ENCODE data around the gene ALDH2.
"Not testable (repeated sequence)": the region's sequence is repeated elsewhere in the genome, so short reads cannot be mapped to it uniquely, and the experiment has no call there.

The ALDH2 gene

DNA sequence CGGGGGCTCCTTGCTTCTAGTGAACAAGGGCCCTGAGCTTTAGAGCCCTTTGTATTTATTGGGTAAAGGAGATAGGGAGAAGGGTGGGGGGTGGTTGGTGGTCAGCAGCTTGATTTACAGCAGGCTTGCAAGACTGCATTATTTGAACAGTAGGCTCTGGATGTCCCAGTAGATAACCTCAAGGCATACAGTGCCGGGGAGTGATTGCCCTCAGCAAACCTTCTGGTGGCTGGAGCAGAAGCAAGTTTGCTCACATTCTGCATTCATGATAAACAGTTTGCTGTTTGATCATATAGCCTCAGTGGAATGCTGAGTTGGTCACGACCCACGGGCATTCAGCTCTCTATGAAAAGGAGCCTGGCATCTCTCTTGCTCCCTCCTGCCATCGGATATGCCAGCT is 58.8 kb downstream of the ALDH2 start:
- DNase-seq (ENCODE audit: low read depth in 1 of 2, low spot score in 1 of 2): no peak

- no peak for DNase-seq (ENCODE audit: low read depth in 1 of 2, low spot score in 1 of 2)
Observed at GRCh38 chr12:111826316-111826715, 59.6 kb downstream of the ALDH2 start.

DNA sequence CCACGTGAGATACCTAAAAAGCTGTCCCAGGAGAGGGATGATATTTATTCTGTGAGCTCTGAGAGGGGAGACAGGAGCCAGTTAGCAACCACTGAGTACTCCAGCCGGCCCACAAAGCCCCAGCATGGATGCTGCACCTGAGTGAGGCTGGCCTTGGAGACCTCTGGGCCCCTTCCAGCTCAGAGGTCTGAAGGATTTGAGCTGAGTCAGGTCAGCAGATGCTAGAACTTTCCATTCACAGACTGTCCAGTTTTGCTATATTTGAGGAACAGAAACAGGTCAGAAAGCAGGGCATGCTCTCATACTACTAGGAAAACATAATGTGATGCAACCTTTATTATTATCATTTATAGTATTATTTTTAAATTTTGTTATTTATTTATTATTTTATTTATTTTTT is 60.3 kb downstream of the ALDH2 start:
- no peak for DNase-seq (ENCODE audit: low read depth in 1 of 2, low spot score in 1 of 2)

DNA sequence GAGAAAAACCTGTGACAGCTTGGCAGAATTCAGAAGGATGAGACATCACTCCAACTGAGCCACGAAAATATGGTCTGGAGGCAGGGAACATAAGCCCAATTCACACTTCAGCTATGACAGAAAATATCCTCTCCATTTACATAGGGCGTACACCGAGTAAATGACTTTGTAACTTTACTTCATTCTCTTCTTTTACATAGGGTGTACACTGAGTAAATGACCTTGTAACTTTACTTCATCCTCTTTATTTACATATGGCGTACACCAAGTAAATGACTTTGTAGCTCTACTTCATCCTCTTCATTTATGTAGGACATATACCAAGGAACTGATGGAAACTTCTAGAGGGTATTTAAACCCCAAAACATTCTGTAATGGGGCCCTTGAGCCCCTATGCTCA is 61.2 kb downstream of the ALDH2 start:
- DNase-seq (ENCODE audit: low read depth in 1 of 2, low spot score in 1 of 2): no peak

DNA sequence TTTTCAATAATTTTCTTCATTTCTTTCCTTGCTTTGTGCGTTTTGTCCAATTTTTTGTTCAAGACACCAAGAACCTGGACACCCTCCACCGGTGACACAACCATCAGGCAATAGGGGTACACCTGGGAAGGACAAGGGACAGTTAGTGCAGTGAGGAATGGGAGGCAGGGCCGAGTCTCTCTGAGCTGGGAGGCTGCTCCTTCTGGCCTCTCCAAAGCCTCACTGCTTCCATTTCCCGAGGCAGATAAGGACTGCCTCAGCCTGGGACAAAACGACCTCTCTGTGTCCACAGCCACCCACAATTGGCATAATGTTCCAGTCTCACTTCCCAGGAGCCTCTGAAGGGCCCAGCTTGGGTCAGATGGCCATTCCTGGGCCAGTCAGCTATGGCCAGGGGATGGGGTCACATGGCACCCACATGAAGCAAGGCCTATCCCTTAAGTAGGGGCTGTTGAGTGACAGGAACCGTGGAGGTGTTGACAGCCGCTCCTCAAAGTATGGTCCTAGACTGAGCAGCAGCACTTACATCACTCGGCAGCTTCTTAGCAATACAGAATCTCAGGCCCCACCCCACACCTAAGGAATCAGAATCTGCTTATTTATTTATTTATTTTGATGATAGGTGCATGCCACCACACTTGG is 61.7 kb downstream of the ALDH2 start:
- no peak for DNase-seq (ENCODE audit: low read depth in 1 of 2, low spot score in 1 of 2)

DNA sequence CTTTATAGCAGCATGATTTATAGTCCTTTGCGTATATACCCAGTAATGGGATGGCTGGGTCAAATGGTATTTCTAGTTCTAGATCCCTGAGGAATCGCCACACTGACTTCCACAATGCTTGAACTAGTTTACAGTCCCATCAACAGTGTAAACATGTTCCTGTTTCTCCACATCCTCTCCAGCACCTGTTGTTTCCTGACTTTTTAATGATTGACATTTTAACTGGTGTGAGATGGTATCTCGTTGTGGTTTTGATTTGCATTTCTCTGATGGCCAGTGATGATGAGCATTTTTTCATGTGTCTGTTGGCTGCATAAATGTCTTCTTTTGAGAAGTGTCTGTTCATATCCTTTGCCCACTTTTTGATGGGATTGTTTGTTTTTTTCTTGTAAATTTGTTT is 62.9 kb downstream of the ALDH2 start:
- not testable (repeated sequence) for DNase-seq (ENCODE audit: low read depth in 1 of 2, low spot score in 1 of 2)

DNA sequence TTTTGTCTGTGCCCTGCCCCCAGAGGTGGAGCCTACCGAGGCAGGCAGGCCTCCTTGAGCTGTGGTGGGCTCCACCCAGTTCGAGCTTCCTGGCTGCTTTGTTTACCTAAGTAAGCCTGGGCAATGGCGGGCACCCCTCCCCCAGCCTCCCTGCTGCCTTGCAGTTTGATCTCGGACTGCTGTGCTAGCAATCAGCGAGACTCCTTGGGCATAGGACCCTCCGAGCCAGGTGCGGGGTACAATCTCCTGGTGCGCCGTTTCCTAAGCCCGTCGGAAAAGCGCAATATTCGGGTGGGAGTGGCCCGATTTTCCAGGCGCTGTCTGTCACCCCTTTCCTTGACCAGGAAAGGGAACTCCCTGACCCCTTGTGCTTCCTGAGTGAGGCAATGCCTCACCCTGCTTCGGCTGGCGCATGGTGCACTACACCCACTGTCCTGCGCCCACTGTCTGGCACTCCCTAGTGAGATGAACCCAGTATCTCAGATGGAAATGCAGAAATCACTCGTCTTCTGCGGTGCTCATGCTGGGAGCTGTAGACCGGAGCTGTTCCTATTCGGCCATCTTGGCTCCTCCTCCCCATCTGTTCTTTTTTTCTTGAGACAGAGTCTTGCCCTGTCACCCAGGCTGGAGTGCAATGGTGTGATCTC is 68.1 kb downstream of the ALDH2 start:
- not testable (repeated sequence) for DNase-seq (ENCODE audit: low read depth in 1 of 2, low spot score in 1 of 2)

GRCh38 chr12:111835531-111836181 is 68.9 kb downstream of the ALDH2 start:
- DNase-seq (ENCODE audit: low read depth in 1 of 2, low spot score in 1 of 2): not testable (repeated sequence)

DNA sequence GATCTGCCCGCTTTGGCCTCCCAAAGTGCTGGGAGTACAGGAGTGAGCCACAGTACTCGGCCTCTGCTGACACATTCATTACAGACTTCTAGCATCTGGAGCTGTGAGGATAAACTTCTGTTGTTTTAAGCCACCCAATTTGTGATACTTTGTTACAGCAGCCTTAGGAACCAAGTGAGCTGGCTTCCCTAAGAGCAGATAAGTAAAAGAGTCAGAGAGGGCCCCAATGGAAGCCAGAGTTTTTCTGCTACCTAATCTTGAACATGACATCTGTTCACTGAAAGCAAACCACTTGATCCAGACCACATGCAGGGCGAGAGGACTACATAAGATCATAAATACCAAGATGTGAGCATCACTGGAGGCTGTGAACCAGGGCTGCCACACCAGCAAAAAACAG is 71.6 kb downstream of the ALDH2 start:
- DNase-seq (ENCODE audit: low read depth in 1 of 2, low spot score in 1 of 2): no peak

DNA sequence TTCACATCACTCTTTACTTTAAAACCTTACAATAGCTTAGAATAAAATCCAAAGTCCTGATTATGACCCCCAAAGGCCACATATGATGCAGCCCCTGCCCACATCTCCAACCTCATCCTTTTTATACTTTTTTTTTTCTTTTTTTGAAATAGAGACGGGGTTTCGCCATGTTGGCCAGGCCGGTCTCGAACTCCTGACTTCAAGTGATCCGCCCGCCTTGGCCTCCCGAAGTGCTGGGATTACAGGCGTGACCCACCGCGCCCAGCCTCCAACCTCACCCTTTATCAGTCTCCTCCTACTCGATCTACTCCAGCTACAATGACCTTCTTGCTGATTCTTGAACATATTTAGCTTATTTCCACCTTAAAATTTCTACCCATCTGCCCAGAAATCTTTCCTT is 74.1 kb downstream of the ALDH2 start:
- DNase-seq (ENCODE audit: low read depth in 1 of 2, low spot score in 1 of 2): no peak

GRCh38 chr12:111841236-111841749 is 74.6 kb downstream of the ALDH2 start:
- no peak for DNase-seq (ENCODE audit: low read depth in 1 of 2, low spot score in 1 of 2)

GRCh38 chr12:111841750-111842555 is 75.2 kb downstream of the ALDH2 start, which contains the start of gene MAPKAPK5:
Gene MAPKAPK5, plus strand, starts transcription at chr12:111842228. Its CDS starts 506 bp downstream, at chr12:111842734.
- DNase-seq (ENCODE audit: low read depth in 1 of 2, low spot score in 1 of 2): peak; percentile 96 to 98

- no peak for DNase-seq (ENCODE audit: low read depth in 1 of 2, low spot score in 1 of 2)
Observed at GRCh38 chr12:111842556-111843396, 76.0 kb downstream of the ALDH2 start.

GRCh38 chr12:111846016-111846415 is 79.3 kb downstream of the ALDH2 start:
- no peak for DNase-seq (ENCODE audit: low read depth in 1 of 2, low spot score in 1 of 2)

- no peak for DNase-seq (ENCODE audit: low read depth in 1 of 2, low spot score in 1 of 2)
Observed at GRCh38 chr12:111850526-111850925, 83.8 kb downstream of the ALDH2 start.

DNA sequence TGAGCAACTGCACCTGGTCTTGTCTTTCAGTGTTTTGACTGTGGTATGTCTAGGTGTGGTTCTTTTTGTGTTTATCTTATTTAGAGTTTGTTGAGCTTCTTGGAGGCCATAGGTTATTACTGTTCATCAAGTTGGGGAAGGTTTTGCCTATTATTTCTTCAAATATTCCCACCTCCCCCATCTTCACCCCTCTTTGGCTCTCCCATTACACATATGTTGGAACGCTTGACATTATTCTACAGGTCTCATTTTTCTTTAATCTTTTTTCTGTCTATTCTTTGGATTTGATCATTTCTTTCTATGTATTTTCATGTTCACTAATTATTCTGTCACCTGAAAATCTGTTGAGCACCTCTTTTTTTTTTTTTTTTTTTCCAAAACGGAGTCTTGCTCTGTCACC is 91.5 kb downstream of the ALDH2 start:
- DNase-seq (ENCODE audit: low read depth in 1 of 2, low spot score in 1 of 2): no peak

DNA sequence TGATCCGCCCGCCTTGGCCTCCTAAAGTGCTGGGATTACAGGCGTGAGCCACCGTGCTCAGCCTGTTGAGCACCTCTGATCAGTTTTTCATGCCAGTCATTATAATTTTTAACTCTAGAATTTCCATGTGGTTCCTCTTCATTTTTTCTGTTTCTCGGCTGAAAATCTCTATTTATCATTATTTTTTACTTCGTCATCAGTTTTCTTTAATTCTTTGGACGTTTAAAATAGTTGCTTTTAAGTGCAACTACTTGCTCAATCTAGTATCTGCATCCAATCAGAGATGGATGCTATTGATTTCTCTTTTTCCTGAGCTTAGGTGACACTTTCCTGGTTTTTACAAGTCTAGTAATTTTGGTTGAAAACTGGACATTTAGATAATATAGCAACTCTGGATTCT is 92.0 kb downstream of the ALDH2 start:
- no peak for DNase-seq (ENCODE audit: low read depth in 1 of 2, low spot score in 1 of 2)

DNA sequence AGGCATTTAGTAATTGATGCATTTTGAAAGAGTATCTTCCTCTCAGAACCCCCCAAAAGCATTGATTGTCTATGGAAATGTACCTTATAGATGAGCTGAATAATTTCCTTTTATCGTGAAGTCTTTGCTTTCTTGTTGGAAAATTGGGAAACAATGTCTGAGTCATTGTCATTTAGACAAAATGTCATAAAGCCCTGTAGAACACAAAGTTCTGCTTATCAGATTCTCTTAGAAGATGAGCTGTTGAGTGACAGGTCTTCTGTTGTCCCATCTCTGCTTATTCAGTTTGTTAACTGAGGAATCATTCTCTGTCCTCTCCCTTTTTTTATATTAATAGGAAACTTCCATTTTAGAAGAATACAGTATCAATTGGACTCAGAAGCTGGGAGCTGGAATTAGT is 98.2 kb downstream of the ALDH2 start:
- DNase-seq (ENCODE audit: low read depth in 1 of 2, low spot score in 1 of 2): no peak
